ENCODE results near the gene SPRY1. TPM values are rescaled to one million over a fixed set of nuclear protein-coding genes. Genes with fewer than 3 reads are reported as not detected.

SPRY1 gene
- polyA plus RNA-seq, 2 of the 4 experiments (the other 2 are of a cell fraction): 0.54 to 2.1 TPM

GRCh38 chr4:123405267-123405865 is 8.8 kb downstream of the SPRY1 start:
- 75% methylated on average over 5 of the region's 5 CpGs for WGBS (ENCODE audit: missing lambda C conversion rate)
- POLR2A ChIA-PET: no interaction called here

GRCh38 chr4:123406872-123407271 is 10.3 kb downstream of the SPRY1 start:
- Histone ChIP-seq H3K4me1 (no peaks in the 10 kb centered on the region), H3K4me2 (no peak overlapping the region), H3K9me3 (no peaks in the 10 kb centered on the region), H3K4me3 (no peak overlapping the region), H3K27ac (no peak overlapping the region)
- DNase-seq (ENCODE audit: low read depth in 1 of 2, low spot score in 1 of 2): no peak
- ChIA-PET CTCF (no interaction called here), POLR2A (interaction anchor here (0.6 kb wide), 1 partner anchor 102 kb away, joined by 4 read pairs; no protein-coding TSS in a partner anchor)
- ATAC-seq: no peak
- 72% methylated on average over 4 of the region's 4 CpGs for WGBS (ENCODE audit: missing lambda C conversion rate)
- TF ChIP-seq CHD4 (IDR thresholded peaks at IDR 0.05; ENCODE audit: borderline replicate concordance): no peak
- no peak for TF ChIP-seq RAD21 (conservative IDR thresholded peaks at IDR 0.05 in 1 of 2, IDR thresholded peaks at IDR 0.05 in 1 of 2)
- TF ChIP-seq FOSL2 (IDR thresholded peaks at IDR 0.05): no peak
- no peak for TF ChIP-seq FOSL2 (CRISPR knock-in tag; IDR thresholded peaks at IDR 0.05)
- TF ChIP-seq EHF (CRISPR knock-in tag; IDR thresholded peaks at IDR 0.05): no peak
- FAIRE-seq: no peak

More at GRCh38 chr4:123405267-123405865, 8.8 kb downstream of the SPRY1 start:
- Histone ChIP-seq H3K9me3 (no peaks in the 10 kb centered on the region), H3K27ac (no peak overlapping the region), H3K4me2 (no peak overlapping the region), H3K4me1 (no peaks in the 10 kb centered on the region), H3K4me3 (no peak overlapping the region)
- TF ChIP-seq ATOH8 (CRISPR knock-in tag; IDR thresholded peaks at IDR 0.05; ENCODE audit: low read depth) (no peak), RARB (CRISPR knock-in tag; IDR thresholded peaks at IDR 0.05) (no peak), CHD4 (IDR thresholded peaks at IDR 0.05; ENCODE audit: borderline replicate concordance) (no peak), CEBPB (IDR thresholded peaks at IDR 0.05) (no peak), POLR2AphosphoS2 (conservative IDR thresholded peaks at IDR 0.05; ENCODE audit: low read length) (no peak), HMGXB4 (CRISPR knock-in tag; IDR thresholded peaks at IDR 0.05; ENCODE audit: borderline replicate concordance) (no peak), ESRRA (IDR thresholded peaks at IDR 0.05; ENCODE audit: borderline replicate concordance, low read length) (no peak), MAZ (IDR thresholded peaks at IDR 0.05; ENCODE audit: borderline replicate concordance, low read depth, low read length) (no peak), FOSL2 (IDR thresholded peaks at IDR 0.05) (no peak), FOSL2 (CRISPR knock-in tag; IDR thresholded peaks at IDR 0.05) (no peak), POLR2A (IDR thresholded peaks at IDR 0.05; ENCODE audit: low read length) (no peak), FOSB (CRISPR knock-in tag; IDR thresholded peaks at IDR 0.05) (no peak), ZNF302 (CRISPR knock-in tag; IDR thresholded peaks at IDR 0.05) (no peak), ELK1 (IDR thresholded peaks at IDR 0.05; ENCODE audit: low read depth, low read length) (no peak), HOXB5 (CRISPR knock-in tag; IDR thresholded peaks at IDR 0.05) (no peak), HDAC2 (IDR thresholded peaks at IDR 0.05) (no peak), EHF (CRISPR knock-in tag; IDR thresholded peaks at IDR 0.05) (no peak), JUN (IDR thresholded peaks at IDR 0.05) (no peak), TP53 (CRISPR knock-in tag; IDR thresholded peaks at IDR 0.05) (no peak), CBX8 (IDR thresholded peaks at IDR 0.05) (no peak)
- CTCF ChIA-PET: no interaction called here
- ATAC-seq (no peak), FAIRE-seq (no peak), DNase-seq (ENCODE audit: low read depth in 1 of 2, low spot score in 1 of 2) (no peak)

Data from A549 (cell line).